Measurements from ENCODE around the gene LZTS2.

DNA sequence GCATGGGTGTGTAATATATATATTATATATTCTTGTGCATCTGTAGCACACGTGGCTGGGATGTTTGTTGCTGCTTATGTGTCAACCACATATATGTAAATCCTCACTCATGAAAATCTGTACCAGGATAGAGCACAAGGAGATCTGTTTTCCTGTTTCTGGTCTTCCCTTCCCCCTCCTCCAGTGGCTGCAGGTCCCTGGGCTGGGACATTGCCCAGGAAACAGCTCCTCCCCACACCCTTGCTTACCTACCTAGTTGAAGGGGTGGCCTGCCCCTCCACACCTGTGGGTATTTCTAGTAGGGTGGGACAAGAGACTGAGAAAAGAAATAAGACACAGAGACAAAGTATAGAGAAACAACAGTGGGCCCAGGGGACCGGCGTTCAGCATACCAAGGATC, 33.7 kb downstream of the LZTS2 start:
- TF ChIP-seq, protein P1, sequence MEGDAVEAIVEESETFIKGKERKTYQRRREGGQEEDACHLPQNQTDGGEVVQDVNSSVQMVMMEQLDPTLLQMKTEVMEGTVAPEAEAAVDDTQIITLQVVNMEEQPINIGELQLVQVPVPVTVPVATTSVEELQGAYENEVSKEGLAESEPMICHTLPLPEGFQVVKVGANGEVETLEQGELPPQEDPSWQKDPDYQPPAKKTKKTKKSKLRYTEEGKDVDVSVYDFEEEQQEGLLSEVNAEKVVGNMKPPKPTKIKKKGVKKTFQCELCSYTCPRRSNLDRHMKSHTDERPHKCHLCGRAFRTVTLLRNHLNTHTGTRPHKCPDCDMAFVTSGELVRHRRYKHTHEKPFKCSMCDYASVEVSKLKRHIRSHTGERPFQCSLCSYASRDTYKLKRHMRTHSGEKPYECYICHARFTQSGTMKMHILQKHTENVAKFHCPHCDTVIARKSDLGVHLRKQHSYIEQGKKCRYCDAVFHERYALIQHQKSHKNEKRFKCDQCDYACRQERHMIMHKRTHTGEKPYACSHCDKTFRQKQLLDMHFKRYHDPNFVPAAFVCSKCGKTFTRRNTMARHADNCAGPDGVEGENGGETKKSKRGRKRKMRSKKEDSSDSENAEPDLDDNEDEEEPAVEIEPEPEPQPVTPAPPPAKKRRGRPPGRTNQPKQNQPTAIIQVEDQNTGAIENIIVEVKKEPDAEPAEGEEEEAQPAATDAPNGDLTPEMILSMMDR (IDR thresholded peaks at IDR 0.05), result no peak
- TF ChIP-seq POLR2A (IDR thresholded peaks at IDR 0.05), result no peak

All from right lobe of liver (tissue), 4 donors.